Stimulated activated naive CD8-positive, alpha-beta T cell treated with anti-CD3 and anti-CD28 coated beads, Interleukin-15, amount 100 ng/mL, for 72 hours (primary cell): Measurements from ENCODE around the gene RNU1-4.
"Not testable (repeated sequence)": the region's sequence is repeated elsewhere in the genome, so short reads cannot be mapped to it uniquely, and the experiment has no call there.

ENCODE experiments used
- ATAC-seq: fragments of 150-1000 bp; cut with Tn5 transposase; 2 replicates; pipeline ENCODE4 v1.10.0; 2021; ENCODE audit warnings: mild to moderate bottlenecking, moderate library complexity
- DNase-seq, 2 donors: peaks; one replicate each; pipeline ENCODE4 v3.0.0; 2021 to 2022
- H3K27ac Mint-ChIP-seq, 2 donors: one replicate each; pipeline ENCODE4 v1.8.0; 2022; ENCODE audit warnings: mild to moderate bottlenecking in 2 of 2, mixed read lengths in 2 of 2, moderate library complexity in 2 of 2
- H3K27me3 Mint-ChIP-seq: one replicate; pipeline ENCODE4 v1.8.0; 2022; ENCODE audit warnings: mixed read lengths
- H3K4me1 Mint-ChIP-seq: one replicate; pipeline ENCODE4 v1.8.0; 2022; ENCODE audit warnings: mild to moderate bottlenecking, mixed read lengths
- H3K4me3 Mint-ChIP-seq, 2 donors: one replicate each; pipeline ENCODE4 v1.8.0; 2022; ENCODE audit warnings: mild to moderate bottlenecking in 2 of 2, mixed read lengths in 2 of 2, moderate library complexity in 1 of 2
- H3K9me3 Mint-ChIP-seq, 2 donors: one replicate each; pipeline ENCODE4 v1.8.0; 2022; ENCODE audit warnings: mixed read lengths in 2 of 2

RNU1-4 gene

DNA sequence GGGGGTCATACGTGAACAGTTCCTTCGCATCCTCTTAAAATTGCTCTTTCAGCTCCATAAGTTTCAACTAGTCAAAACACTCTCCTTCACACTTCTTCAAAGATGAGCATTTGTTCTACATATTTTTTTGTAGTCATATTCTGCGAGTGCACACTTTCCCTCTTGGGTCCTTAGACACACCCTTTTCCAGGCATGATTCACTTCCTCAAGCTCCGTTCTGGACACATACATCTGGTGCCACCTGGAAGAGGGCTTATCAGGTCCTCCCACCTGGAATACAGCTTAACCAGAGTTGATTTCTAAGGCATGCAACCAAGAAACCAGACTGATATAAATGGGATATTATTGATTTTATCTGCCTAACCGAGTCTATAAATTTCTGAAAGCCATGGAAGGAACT lies 47.4 kb downstream of the RNU1-4 start:
- H3K27ac Mint-ChIP-seq, H3K4me3 Mint-ChIP-seq, DNase-seq, ATAC-seq, H3K4me1 Mint-ChIP-seq, H3K27me3 Mint-ChIP-seq, H3K9me3 Mint-ChIP-seq: not testable (repeated sequence)
